Measurements from ENCODE around the gene TMCC3. TPM values are rescaled to one million over a fixed set of nuclear protein-coding genes. Genes with fewer than 3 reads are reported as not detected.

The TMCC3 gene
- total and polyA plus RNA-seq, 11 donors, result 0.69 to 8.2 (median 2.9) TPM

DNA sequence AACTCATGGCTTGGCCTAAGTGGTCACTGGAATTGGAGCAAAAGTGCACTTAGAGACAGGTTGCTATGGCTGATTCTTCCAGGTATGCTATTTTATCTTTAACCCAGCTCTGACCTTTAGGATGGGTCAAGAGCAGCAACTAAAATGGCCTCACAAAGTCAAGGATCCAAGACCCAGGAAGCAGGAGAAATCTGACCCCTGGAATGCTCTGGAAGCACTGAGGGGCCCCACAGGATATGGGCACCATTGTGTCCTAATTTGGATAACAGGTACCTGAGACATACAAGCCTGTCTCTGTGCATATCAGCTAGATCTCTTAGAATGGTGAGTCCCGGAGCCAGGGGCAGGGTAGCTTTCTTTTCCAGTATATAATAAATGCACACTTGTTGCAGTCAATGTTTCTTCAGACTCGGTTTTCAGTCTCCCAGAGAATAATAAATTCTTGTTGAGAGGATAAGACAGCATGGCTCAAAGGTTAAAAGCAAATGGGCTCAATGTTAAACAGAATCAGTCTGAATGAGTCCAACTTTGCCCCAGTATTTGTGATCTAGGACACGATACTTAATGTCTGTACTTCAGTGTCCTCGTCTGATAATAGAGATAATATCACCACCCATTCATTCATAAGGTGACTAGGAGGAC, 29.3 kb upstream of the TMCC3 start:
- intact Hi-C loops (cut with DNase I), result no loop called here
- Histone ChIP-seq H3K9me3 (no peaks in the 10 kb centered on the region), H3K36me3 (no peaks in the 10 kb centered on the region), H3K27ac (no peak overlapping the region), H3K27me3 (no peaks in the 10 kb centered on the region), H3K4me3 (no peak overlapping the region), H3K4me1 (peaks cover 0 to 39% (median 2%) of the 10 kb centered on the region in 12 donors)
- 79 to 90% (median 84%) methylated on average over 4 of the region's 4 CpGs for WGBS, 4 donors
- no peak for TF ChIP-seq POLR2A (IDR thresholded peaks at IDR 0.05)
- TF ChIP-seq, protein P1, sequence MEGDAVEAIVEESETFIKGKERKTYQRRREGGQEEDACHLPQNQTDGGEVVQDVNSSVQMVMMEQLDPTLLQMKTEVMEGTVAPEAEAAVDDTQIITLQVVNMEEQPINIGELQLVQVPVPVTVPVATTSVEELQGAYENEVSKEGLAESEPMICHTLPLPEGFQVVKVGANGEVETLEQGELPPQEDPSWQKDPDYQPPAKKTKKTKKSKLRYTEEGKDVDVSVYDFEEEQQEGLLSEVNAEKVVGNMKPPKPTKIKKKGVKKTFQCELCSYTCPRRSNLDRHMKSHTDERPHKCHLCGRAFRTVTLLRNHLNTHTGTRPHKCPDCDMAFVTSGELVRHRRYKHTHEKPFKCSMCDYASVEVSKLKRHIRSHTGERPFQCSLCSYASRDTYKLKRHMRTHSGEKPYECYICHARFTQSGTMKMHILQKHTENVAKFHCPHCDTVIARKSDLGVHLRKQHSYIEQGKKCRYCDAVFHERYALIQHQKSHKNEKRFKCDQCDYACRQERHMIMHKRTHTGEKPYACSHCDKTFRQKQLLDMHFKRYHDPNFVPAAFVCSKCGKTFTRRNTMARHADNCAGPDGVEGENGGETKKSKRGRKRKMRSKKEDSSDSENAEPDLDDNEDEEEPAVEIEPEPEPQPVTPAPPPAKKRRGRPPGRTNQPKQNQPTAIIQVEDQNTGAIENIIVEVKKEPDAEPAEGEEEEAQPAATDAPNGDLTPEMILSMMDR (IDR thresholded peaks at IDR 0.05), result no peak
- DNase-seq (no peak), ATAC-seq (no peak)

DNA sequence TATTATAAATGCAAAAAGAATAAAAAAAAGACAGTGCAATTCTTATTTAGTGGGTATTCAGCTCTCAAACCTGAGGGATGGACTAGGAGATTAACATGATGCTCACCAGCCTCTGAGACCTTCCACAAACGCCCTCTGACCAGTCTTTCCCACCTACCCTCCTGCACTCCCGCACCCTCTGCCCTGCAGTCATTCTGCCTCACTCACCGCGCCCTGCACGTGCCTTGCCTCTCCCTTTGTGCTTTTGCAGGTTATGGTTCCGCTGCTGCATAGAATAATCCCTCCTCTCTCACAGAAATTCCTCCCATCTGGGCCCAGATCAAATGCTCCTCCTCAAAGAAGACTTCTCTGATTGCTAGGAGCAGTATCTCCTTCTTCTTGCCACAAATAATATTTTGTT, 28.5 kb upstream of the TMCC3 start:
- WGBS, 4 donors, result 94 to 96% (median 95%) methylated on average over 6 of the region's 6 CpGs
- no peaks in the 10 kb centered on the region for H3K27me3 ChIP-seq
- H3K4me3 ChIP-seq, result no peak overlapping the region
- no peaks in the 10 kb centered on the region for H3K36me3 ChIP-seq
- TF ChIP-seq POLR2A (IDR thresholded peaks at IDR 0.05), result no peak
- TF ChIP-seq, protein P1 (IDR thresholded peaks at IDR 0.05), result no peak
- ATAC-seq, result no peak
- H3K4me1 ChIP-seq, result peaks cover 0 to 47% (median 7%) of the 10 kb centered on the region in 12 donors
- H3K27ac ChIP-seq, result no peak overlapping the region
- intact Hi-C loops (cut with DNase I), result no loop called here
- H3K9me3 ChIP-seq, result no peaks in the 10 kb centered on the region
- DNase-seq, result no peak

DNA sequence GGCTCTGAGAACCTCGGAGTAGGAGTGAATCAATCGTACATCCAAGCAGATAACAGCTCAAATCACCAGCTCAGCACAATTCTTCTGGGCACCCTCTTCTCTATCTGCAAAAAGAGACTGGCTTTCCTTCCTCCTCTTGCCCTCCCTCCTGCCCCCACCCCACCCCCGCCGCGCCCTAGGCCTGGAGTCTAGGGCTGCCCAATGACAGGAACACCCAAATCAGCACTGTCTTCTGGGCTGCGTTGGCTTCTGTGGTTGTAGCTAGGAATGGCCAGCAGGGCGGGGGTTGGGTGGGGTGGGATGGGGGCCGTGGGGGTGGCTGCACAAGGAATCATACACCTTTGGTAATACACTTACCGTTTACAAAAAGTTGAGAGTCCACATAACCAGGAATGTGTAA, 28.0 kb upstream of the TMCC3 start:
- DNase-seq (no peak), ATAC-seq (no peak)
- no peak overlapping the region for H3K27ac ChIP-seq
- H3K4me1 ChIP-seq, result peaks cover 0 to 52% (median 7%) of the 10 kb centered on the region in 12 donors
- TF ChIP-seq, protein P1 (IDR thresholded peaks at IDR 0.05), result no peak
- TF ChIP-seq POLR2A (IDR thresholded peaks at IDR 0.05), result no peak
- H3K4me3 ChIP-seq, result no peak overlapping the region
- no peaks in the 10 kb centered on the region for H3K27me3 ChIP-seq
- 77 to 84% (median 80%) methylated on average over 9 of the region's 9 CpGs for WGBS, 4 donors
- intact Hi-C loops (cut with DNase I), result no loop called here
- H3K9me3 ChIP-seq, result no peaks in the 10 kb centered on the region
- no peaks in the 10 kb centered on the region for H3K36me3 ChIP-seq

DNA sequence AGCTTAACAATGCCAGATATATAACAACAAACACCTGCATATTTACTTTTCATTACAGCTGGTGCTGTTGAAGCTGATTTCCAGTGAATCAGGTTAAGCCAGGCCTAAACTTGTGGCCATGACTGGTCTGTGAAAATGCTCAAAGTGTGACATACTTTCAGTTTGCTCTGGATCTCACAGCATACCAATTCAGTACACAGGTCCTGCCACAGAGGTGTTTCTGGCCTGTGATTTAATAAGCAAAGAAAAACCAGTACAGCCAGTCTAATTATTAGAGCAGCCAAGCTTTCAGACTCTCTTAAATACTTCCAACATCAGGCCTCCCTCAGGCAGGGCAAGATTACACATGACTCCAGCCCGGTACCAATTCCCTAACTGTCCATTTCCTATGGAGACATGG, 27.4 kb upstream of the TMCC3 start:
- H3K36me3 ChIP-seq, result no peaks in the 10 kb centered on the region
- H3K27ac ChIP-seq, result peak overlapping the region in 1 of 12 donors; percentile 91
- H3K4me3 ChIP-seq, result no peak overlapping the region
- intact Hi-C loops (cut with DNase I), result no loop called here
- TF ChIP-seq, protein P1 (IDR thresholded peaks at IDR 0.05), result no peak
- no peak for TF ChIP-seq POLR2A (IDR thresholded peaks at IDR 0.05)
- ATAC-seq, result no peak
- no peaks in the 10 kb centered on the region for H3K27me3 ChIP-seq
- no peak for DNase-seq
- no peaks in the 10 kb centered on the region for H3K9me3 ChIP-seq
- peaks cover 0 to 54% (median 7%) of the 10 kb centered on the region in 12 donors for H3K4me1 ChIP-seq
- 92 to 100% (median 99%) methylated on average over 1 of the region's 1 CpG for WGBS, 4 donors
